HG02870 (cell line): Measurements from ENCODE around the gene STEAP3.

Source experiments
- ATAC-seq: cut with Tn5 transposase; IDR thresholded peaks from one replicate; pipeline ENCODE4 v1.9.1; 2021; ENCODE audit warnings: mild to moderate bottlenecking, moderate library complexity; ENCODE audit not compliant: unreplicated experiment

STEAP3 gene

DNA sequence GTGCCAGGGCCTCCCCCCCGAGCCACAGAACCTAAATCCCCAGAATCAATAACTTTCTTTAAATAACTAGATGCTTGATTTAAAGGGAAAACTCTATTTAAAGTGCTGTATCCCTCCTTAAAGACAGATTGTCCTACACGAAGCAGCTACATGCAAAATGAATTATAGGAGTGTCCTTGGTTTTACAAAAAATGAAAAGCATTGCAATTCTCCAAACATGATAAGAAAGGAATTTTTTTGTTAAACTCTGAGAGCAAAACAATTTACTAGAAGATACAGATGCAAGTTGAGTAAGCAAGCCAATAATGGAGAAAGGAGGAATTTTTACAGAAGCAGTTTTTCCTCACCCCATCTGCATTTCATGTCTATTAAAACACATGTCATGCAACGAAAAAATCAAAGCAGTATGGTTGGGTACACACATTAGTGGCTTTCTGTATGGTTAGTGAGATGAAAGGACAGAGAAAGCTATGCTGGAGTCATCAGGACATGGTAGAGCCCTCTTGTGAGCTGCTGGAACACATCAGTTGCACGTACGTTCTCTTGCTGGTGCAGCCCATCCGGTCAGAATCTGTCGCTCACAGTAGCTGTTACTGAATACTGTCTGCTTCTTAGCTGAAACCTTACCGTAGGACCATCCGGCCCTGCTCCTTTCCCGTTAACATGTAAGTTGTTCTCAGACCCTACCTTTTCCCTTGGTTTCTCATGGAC is 25.9 kb upstream of the STEAP3 start:
- ATAC-seq: no peak

GRCh38 chr2:119198240-119198840 is 25.3 kb upstream of the STEAP3 start:
- no peak for ATAC-seq

- no peak for ATAC-seq
Measured at GRCh38 chr2:119201815-119202214, 21.8 kb upstream of the STEAP3 start.

DNA sequence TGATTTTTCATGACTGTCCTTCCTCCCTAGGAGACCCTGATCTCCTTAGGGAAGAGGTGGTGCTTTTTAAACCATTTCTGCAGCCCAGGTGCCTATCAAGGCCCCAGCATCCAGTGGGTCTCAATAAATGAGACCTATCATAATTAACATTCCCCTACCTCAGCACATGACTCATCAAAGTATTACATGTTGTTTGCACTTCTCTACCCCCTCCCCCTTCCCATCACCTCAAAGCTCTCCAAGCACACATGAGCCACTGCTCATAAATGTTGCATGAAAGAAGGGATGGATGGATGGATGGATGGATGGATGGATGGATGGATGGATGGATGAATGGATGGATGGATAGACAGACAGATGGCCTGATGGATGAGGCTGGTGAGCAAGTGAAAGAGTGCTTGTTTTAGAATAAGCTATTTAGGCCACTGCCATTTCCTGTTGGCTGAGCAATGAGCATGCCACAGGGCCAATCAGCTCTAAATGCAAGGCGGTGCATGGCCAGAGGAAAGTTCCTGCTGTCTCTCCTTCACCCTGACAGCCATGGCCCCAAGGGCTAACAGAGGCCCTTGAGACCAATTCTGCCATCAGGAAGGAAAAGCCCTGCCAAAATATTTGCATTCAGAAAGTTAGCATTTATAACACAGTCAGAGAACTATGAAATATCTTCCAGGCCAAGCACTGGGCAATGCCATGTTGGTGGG is 20.9 kb upstream of the STEAP3 start:
- ATAC-seq: no peak

DNA sequence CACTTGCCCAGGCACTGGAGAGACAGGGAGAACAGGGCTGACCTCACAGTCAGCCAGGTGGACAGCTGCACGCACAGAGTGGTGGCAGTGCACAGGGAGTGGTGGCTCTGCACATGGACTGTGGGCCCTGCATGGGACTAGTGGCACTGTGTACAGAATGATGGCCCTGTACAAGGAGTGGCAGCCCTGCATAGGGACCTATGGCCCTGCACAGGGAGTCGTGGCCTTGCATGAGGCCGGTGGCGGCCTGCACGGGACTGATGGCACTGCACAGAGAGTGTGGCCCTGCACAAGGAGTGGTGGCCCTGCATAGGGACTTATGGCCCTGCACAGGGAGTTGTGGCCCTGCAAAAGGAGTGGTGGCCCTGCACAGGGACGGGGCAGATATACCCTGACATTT is 19.1 kb upstream of the STEAP3 start:
- no peak for ATAC-seq

DNA sequence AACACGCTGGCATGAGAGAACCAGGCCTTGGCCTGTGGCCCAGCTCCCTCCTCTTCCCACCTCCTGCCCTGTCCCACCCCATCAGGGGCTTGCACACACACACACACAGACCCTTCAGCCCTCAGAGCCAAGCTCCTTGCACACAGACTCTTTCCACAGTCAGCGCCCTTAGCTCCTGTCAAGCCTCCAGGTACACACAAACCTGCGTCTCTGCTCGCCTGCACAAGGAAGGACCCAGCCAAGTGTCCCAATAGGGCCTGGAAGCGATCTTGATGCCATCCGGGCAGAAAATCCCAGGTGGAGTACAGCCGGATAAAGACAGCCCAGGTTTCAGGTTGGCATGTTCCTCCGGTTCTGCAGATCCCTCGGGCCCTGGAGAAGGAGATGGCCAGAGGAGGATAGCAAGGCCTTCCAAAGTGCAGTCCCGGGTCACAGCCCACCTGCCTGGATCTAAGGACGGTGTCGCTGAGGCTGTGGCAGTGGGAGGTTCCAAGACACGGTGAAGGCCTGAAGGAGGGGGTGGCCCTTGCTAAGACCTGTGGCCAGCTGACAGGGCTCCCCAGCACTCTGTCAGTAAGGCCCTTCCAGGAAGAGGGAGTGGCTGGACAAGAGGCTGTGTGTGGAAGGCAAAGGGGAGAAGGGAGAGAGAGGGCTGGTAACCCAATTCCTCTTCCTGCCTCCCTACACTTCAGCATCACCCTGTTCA is 18.5 kb upstream of the STEAP3 start:
- no peak for ATAC-seq

DNA sequence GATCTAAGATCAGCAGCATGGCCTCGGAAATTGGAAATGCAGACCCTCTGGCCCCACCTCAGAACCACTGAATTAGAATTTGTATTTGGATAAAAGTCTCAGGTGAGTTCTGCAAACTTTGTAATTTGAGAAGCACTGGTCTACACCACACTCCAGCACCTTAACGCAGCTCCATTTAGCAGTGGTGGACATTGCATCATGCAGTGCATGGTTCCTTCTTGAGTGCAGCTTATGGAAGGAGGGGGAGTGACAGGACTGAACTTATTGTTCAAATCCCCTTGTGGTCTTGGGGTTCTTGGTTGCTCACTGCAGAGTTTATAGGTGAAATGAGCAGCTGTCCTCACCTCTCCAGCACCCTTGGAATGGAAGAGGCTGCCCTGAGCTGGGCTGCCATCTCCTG is 17.4 kb upstream of the STEAP3 start:
- no peak for ATAC-seq

DNA sequence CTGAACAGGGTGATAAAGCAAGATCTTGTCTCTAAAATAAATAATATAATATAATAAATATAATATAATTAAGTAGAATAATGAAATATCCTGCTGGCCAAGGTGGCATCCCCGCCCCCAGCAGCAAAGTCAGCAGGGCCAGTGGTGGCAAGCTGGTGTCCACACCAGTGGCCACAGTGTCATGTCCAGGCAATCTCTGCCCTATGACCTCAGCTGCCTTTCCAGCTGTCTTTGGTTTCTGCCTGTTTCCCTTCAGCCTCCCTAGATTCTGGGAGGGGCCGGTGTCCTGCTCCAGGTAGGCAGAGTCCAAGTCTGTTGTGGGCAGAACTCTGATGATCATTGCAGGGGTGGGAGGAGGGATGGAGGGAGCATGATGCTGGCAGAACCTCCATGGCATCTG is 16.2 kb upstream of the STEAP3 start:
- no peak for ATAC-seq

- ATAC-seq: no peak
Measured at GRCh38 chr2:119208791-119209203, 14.8 kb upstream of the STEAP3 start.

GRCh38 chr2:119212139-119212800 is 11.4 kb upstream of the STEAP3 start:
- no peak for ATAC-seq

- ATAC-seq: no peak
Measured at GRCh38 chr2:119214453-119215037, 9.1 kb upstream of the STEAP3 start.

- ATAC-seq: no peak
Measured at GRCh38 chr2:119216994-119217393, 6.6 kb upstream of the STEAP3 start.

- no peak for ATAC-seq
Measured at GRCh38 chr2:119218478-119219064, 5.1 kb upstream of the STEAP3 start.

DNA sequence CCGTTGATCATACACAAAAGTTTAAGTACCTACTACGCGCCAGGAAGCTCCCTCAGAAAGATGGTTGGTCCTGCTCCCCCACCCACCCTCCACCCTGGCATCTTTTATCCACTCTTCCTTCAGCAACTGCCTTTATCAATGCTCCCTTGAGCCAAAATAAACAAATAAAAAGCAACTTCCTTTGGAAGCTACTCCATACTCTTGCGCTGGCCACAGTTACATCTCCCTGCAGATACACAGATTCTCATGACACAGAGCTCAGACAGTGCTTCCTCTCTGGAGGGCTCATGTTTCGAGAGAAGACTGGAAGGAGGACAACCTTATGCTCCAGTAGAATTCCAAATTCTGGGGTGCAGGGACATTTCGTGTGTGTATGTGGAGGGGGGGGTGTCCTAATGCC is 3.8 kb upstream of the STEAP3 start:
- ATAC-seq: no peak

DNA sequence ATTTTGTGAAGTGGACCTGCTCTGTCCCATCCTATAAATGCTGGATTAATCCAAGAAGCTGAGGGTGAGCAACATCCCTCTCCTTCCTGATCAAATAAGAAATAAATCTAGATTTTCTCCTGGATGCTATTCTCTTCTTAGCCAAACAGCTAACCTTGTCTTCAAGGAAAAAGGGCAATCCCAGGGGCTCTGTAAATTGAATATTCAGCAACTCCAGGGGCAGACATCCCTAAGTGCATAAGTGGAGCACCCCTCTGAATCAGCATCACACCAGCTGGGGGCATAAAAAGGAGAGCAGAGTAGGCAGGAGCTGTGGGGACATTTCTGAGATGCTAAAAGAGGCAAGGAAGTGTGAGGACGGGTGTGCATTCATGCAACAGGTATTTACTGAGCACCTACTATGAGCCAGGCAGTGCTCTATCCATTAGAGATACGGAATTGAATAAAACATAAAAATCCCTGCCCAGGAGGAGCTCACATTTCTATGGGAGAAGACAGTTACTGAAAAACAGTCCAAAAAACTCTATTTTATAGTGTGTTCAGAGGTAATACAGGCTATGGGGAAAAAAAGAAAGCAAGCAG is 2.8 kb upstream of the STEAP3 start:
- ATAC-seq: no peak

DNA sequence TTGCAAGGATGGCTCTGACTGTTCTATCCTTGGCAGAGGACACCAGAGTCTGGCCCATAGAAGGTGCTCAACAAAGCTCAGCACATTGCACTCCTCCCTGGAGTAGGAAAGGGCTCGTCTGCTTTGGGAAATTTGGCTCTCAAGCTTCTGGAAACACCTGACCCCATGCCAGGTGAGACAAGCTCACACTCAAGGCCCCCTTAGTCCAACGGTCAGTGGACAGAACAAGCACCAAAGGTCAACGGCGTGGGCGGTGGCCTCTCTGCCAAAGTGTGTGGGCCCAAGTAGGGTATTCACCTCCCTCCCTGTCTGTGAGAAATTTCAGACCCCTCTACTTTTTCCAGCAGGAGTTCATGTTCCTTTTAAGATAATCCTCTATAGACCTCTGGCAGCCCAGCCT is 2.0 kb upstream of the STEAP3 start:
- no peak for ATAC-seq

GRCh38 chr2:119222213-119222612 is 1.4 kb upstream of the STEAP3 start:
- ATAC-seq: no peak

DNA sequence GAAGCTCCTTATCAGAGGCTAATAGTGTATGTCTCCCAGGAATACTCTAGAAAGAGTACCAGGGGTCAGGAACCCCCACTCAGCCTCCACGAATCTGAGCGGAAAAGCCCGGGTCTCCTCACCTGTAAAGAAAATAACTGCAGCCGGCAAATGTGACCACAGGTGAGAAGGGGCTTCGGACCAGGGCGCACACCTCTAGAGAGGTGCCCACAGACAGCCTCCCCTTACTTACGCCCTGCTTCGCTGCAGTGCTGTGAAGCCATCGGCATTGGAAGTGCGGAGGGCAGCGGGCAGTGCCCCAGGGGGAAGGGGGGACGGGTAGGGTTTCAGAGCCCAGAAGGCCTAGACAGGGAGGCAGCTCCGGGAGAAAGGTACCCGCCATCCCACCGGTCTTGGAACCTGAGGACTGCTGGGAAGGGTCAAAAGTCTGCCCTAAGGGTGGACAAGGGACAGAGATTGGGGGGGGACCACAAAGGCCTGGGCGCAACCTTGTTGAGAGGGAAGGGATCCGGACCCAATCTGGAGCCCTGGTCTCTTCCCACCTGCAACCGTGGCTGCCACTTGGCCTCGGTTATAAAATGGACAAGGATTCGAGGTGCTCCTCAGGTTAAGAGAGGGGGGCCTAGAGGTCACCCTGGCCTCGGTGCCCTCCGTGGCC is 642 bp upstream of the STEAP3 start:
- ATAC-seq: no peak

DNA sequence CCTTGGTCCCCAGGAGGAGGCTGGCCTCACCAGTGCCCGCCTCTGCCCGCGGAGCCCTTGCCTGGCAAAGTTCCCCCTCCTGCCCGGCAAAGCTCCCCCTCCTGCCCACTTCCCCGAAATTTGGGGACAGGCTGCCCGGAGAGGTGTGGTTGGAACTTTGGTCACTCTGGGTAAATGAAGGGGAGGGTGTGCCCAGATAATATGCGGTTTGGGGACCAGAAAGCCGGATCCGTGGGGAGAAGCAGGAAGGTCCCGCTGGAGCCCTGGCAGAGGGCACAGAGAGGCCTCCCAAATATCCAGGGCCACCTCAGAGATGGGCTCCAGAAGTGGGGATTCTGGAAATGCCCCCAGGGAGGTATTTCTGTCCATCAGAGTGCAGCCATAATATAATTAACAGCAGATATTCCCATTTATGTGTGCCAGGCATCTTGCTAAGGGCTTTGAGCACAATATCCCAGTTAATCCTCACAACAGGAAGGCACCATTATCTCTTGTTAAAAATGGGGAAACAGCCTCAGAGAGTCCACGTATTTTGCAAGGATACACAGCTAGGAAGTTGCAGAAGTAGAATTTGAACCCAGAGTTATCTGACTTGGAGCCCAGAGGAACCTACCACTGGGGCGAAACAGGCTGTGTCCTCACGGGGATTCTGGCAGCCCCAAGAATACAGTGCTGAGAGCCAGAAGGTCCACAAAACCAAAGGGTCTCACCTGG is 914 bp downstream of the STEAP3 start:
- no peak for ATAC-seq
